Stimulated activated CD4-positive, alpha-beta T cell treated with anti-CD3 and anti-CD28 coated beads, Interleukin-2, amount 100 ng/mL, for 4 hours (primary cell): ENCODE data around the gene ISYNA1.
"Not testable (repeated sequence)": the region's sequence is repeated elsewhere in the genome, so short reads cannot be mapped to it uniquely, and the experiment has no call there.

Experiments used
- DNase-seq: peaks from one replicate; pipeline ENCODE4 v3.0.0-alpha.2; 2020; ENCODE audit warnings: low read depth

Gene ISYNA1

DNA sequence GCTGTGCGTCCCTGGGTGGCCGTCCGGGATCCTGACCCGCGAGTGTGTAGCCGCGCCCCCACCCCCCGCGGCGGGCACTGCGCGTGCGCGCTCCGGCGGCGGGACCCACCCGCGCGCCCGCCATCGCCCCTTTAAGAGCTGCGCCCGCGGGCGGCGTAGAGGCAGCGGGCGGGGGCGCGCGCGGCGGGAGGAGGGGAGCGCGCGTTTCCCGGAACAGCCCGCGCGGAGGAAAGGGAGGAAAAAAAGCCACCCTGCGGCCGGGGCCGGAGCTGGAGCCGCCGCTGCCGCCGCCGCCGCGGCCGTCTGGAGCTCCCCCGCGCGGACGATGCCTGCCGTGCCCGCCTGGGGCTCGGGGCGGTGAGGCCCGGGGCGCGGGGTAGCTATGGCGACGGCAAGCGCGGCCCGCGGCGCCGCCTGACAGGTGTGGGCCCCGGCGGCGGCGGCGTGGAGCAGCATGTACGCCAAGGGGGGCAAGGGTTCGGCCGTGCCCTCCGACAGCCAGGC is 18.7 kb downstream of the ISYNA1 start, which contains the start of gene SSBP4:
Gene SSBP4 (plus strand): TSS at position 204 of the 504 bp plus-strand sequence. CDS start 251 bp downstream, at position 455.
- peak; percentile 43 for DNase-seq

DNA sequence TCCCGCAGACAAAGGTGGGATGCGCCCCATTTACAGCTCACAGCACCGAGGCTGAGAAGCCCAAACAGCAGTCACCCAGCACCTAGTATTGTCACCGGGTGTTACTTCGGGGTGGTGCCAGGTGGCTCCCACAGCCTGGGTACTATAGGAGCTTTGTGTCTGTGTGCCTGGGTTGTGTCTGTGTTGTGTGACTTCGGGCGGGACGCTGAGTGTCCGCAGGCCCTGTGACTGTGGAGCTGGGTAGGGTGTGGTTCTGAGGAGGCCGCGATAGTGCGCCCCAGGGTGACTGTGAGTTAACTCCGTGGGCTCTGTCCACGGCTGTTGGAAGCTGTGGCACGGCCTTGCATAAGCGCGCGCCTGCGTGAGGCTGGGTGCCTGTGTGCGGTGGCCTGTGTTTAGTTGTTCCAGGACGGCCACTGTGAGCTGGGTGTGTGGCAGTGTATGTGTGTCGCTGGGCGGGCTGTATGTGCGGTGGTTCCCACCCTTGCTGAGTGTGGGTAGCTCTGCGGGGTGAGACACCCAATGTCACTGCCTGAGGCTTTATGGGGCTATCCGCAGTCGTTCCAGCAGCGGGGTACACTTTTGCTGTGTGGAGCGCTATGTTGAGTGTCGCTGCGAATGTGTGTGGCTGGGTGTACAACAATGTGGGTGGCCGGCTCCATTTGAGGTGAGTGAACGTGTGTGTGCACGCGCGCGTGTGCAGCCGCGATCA is 19.3 kb downstream of the ISYNA1 start:
- no peak for DNase-seq

DNA sequence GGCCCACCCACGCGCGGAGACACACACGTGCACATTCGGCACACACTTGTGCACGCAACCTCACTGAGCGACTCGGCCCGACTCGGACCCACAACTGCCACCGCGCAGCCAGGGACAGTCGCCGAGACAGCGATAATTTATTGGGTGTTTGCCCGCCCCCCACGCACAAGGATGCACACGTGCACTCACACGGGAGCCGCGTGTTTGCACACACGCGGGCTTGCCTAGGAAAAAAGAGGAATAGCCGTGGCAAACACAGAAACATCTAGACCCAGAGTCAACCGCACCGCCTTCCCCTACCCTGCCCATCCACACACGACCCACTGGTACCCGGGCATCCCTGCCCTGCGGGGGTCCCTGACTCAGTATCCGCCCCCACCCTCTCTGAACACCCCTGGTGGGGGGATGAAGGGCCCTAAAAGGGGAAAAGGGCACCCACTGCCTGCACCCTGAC is 19.9 kb downstream of the ISYNA1 start:
- DNase-seq, result peak; percentile 33

DNA sequence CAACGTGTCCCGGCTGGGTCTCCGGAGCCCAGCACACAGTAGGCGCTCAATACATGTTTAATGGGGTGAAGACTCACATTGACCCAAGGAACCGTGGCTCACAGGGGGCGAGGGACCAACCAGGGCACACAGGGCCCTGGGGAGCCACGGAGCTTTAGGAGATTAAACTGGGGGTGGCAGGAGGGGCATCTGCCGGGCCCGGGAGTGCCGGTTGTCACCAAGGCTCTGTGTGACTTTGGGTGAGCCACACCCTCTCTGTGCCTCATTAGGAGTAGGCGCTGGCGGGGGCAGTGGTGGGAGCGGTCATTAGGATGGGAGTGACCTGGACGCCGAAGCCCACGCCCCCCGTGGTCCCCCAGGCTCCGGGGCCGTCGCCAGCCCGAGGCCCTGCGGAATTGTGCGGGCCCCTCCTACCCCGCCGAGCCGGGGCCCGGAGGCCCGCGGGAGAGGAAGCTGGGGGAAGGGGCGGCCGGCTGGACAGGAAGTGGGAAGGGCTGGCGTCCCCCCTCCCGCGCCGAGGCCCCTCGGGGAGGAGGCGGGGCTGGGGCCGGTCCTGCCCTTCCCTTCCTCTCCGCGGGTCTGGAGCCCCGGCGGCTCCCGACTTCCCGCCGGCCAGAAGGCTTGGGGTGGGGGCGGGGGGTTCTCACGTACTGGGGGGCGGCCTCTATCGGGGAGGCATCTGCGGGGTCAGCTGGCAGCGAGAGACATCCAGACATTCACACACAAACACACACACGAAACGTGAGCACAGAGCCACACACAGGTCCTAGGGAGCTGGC is 20.5 kb downstream of the ISYNA1 start:
- no peak for DNase-seq

DNA sequence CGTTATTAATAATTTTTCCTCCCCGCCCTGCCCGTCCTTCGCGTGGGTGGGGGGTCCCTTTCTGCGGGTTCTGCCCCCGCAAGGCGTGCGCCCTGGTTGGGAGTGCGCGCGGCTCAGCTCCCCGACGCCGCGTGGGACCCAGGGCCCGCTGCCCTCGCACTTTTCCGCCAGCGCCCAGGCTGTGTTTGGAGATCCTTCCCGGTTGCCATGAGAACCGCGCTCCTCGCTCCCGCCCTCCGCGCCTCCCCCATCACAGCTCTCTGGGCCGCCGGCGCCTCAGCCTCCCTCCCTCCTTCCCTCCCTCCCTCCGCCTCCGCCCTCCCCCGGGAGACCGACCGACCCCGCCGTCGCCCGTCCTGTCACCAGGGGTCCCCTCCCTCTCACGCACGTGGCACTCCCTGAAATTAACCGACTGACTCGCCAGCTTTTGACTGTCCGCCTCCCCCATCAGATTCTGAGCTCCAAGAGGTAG is 21.1 kb downstream of the ISYNA1 start:
- DNase-seq, result peak; percentile 57

DNA sequence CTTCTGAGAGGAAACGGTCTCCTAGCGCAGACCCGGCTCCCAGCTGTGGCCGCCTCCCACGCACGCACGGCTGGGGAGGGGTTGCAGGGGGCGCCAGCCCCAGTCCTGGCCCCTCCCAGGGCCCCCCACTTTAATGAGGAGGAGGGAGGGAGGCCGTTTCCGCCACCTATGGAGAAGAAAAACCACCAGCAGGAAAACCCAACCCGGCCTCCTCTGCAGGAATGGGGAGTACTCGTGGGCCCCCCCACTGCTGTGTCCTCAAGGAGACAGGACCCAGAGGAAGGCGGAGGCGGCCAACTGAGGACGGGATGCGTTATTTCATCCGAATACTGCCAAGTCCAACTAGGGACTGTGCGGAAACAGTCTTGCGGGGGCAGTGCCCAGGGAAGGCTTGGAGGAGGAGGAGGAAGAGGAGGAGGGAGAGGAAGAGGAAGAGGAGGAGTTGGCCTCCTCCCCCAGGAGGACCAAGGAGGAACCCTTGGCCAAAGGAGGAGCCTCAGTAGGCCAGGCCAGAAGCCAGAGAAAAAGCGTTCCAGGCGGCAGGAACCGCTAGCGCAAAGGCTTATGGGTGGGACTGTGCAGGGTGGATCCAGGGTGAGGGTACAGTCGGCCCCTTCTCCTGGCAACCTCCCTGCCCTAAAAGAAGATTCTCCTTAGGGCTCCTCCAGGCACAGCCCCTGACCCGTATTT is 22.6 kb downstream of the ISYNA1 start:
- no peak for DNase-seq

DNA sequence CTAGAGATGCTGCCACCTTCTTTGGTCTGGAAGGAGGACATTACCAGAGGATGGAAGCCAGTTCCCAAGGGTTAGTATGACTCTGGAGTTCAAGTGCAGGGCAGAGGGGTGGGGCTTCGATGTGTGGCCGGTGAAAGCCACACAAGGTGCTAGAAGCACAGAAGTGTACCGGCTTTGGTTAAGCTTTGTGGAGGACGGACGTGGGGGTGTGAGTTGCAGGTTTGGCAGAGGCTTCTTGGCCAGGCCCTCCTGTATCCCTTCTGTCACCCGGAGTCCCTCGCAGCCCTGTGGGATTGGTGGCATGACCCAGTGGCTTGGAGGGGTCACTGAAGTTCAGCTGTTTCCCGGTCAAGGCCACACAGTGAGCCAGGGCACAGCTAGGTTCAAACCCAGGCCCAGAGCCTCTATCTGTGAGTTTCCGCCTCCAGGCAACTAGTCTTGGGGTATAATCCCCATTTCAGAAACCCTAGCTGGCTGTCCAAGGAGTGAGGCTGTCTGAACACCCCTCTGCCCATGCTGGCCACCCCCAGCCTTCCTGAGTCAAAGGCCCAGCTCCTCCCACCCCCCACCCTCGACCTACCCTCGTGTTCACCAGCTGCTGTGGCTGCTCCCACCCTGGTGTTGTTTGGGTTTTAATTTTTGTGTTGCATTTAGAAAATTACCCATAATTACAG is 23.3 kb downstream of the ISYNA1 start:
- no peak for DNase-seq

DNA sequence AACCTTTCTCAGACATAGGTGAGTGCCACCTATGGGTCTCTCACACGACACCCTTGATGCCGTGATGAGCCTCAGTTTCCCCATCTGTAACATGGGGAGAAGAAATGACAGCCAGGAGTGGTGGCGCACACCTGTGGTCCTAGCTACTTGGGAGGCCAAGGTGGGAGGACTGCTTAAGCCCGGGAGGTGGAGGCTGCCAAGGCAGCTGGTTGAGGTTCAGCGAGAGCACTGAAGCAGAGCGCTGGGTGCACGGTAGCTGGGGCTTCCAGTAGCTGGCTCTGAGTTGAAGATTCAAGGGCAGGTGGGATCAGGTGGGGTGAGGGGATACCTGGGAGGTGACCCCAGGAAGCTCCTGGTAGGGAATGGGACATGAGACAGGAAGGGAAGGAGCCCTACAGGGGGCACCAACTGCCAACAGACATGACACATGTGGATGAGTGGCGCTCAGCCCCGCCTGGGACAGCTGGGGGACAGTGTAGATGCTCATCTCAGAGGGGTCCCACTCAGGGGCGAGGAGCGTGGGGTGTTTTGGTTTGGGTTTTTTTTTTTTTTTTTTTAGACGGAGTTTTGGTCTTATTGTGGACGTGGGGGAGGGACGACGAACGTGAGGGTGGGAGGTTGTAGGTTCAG is 25.2 kb downstream of the ISYNA1 start:
- DNase-seq, result no peak

DNA sequence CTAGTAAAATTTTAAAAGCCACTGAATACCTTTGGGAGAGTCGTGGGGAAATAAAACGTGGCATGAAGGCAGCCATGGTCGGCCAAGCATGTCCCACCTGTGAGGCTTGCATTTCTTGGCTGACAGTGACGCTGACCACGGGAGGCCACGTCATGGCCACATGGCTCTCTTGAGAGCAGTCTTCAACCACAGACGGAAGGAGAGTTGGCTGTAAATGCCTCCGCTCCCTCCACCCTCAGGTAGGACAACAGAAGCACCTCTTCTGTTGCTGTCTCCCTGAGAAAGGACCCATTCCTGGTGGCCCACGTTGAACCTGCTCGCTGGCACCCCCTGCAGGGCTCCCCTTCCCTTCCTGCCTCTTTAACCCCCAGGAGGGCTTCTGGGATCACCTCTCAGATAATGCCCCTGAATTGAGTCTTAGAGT is 29.9 kb downstream of the ISYNA1 start:
- no peak for DNase-seq

DNA sequence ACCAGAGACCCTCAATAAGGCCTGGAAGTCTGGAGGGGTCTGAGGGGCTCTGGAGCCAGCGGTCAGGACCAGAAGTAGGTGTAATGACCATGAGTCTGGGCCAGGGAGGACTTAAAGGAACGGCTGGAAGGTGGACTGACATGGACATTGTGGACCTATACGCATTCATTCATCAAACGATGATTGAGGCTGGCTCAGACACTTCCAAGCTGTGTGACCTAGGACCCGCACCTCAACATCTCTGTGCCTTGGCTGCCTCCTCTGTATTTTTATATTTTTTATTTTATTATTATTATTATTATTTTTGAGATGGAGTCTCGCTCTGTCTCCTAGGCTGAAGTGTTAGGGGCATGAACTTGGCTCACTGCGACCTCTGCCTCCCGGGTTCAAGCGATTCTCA is 31.2 kb downstream of the ISYNA1 start:
- DNase-seq, result no peak

DNA sequence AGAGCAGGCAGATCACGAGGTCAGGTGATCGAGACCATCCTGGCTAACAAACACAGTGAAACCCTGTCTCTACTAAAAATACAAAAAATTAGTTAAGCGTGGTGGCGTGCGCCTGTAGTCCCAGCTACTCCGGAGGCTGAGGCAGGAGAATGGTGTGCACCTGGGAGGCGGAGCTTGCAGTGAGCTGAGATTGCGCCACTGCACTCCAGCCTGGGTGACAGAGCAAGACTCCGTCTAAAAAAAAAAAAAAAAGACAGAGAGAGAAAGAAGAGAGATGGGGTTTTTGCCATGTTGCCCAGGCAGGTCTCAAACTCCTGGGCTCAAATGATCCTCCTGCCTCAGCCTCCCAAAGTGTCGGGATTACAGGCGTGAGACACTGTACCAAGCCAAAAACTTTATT is 32.2 kb downstream of the ISYNA1 start:
- not testable (repeated sequence) for DNase-seq

DNA sequence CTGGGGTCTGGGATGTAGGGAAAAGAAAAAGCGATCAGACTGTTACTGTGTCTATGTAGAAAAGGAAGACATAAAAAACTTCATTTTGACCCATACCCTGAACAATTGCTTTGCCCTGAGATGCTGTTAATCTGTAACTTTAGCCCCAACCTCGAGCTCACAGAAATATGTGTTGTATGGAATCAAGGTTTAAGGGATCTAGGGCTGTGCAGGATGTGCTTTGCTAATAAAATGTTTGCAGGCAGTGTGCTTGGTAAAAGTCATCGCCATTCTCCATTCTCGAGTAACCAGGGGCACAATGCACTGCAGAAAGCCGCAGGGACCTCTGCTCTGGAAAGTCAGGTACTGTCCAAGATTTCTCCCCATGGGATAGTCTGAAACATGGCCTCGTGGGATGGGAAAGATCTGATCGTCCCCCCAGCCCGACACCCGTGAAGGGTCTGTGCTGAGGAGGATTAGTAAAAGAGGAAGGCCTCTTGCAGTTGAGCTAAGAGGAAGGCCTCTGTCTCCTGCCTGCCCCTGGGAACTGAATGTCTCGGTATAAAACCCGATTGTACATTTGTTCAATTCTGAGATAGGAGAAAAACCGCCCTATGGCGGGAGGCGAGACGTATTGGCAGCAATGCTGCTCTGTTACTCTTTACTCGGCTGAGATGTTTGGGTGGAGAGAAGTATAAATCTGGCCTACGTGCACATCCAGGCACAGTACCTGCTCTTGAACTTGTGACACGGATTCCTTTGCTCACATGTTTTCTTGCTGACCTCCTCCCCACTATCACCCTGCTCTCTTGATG is 35.3 kb downstream of the ISYNA1 start:
- not testable (repeated sequence) for DNase-seq

DNA sequence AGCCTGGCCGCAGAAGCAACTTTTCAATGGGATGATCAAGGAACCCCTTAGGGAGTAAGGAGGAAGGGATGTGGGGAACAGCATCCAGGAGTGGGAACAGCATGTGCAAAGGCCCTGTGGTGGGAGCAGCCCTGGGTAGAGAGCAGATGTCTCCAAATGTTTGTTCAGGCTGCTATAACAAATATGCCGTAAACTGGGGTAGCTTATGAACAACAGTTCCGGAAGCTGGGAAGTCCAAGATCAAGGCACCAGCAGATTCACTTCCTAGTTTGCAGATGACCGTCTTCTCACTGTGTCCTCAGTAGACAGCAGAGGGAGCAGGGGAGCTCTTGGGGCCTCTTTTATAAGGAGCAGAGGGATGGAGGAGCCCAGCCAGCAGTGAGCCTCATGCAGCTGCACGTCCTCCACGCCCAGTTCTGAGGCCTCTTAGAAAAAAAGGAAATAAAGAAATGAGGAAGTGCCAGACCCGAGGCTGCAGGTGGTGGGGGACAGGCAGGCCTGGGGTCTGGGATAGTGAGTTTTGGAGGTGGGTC is 36.3 kb downstream of the ISYNA1 start:
- DNase-seq, result no peak

DNA sequence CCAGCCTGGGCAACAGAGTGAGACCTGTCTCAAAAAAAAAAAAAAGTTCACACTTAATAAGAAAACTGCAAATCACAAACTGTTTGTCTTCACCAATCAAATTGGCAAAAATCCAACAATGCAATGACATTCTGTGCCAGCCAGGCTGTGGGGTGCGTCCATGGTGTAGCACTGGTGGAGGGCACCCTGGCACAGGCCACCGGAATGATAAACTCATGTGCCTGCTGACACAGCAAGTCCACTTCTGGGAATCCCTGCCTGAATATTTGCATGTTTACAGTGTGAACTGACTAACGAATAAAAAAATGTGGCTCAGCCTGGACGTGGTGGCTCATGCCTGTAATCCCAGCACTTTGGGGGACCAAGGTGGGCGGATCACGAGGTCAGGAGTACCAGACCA is 38.9 kb downstream of the ISYNA1 start:
- no peak for DNase-seq

DNA sequence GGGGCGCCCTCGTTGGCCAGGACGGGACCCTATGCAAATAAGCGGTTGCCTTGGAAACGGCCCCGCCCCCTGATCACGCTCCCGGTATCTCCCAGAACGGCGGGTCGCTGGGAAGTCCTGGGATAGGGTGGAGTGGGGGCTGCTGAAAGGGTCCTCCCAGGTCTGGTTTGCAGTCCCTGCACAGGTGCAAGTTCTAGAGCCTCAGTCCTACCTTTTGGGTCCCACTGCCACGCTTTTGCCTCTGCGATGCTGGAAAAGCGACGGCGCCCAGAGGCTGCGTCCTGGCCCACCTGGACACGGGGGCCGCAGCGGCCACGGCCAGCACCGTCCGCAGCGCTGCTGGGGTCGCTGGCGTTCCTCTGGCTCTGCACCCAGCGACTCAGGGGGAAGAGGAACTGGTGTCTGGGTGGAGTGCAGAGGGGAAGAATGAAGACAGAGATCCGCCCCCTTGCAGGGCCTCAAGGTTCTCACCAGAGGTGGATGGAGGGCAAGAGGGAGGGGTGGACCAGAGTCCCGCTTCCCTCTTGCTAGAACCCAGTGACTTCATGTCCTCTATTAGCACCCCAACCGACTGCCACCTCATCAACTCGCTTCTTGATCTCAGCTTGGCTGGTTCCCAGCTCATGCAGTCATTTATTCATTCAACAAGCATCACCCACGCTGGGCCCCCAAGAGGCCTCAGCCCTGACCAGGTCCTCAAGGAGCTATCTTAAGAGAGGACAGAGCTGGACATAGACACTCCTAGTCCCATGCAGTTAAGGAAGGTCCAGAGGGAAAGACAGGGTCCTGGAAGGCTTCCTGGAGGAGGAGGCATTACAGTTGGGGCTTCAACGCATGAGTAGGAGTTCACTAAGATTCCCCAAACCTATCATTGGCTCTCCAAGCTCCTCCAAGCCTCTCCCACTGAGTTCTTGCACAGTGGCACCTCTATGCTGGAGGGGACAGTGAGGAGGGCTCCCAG is 40.4 kb downstream of the ISYNA1 start, which contains the start of gene LRRC25:
Gene LRRC25 (minus strand): TSS at position 381 of the 961 bp plus-strand sequence. CDS start 659 bp downstream, outside the sequence.
- DNase-seq, result no peak

DNA sequence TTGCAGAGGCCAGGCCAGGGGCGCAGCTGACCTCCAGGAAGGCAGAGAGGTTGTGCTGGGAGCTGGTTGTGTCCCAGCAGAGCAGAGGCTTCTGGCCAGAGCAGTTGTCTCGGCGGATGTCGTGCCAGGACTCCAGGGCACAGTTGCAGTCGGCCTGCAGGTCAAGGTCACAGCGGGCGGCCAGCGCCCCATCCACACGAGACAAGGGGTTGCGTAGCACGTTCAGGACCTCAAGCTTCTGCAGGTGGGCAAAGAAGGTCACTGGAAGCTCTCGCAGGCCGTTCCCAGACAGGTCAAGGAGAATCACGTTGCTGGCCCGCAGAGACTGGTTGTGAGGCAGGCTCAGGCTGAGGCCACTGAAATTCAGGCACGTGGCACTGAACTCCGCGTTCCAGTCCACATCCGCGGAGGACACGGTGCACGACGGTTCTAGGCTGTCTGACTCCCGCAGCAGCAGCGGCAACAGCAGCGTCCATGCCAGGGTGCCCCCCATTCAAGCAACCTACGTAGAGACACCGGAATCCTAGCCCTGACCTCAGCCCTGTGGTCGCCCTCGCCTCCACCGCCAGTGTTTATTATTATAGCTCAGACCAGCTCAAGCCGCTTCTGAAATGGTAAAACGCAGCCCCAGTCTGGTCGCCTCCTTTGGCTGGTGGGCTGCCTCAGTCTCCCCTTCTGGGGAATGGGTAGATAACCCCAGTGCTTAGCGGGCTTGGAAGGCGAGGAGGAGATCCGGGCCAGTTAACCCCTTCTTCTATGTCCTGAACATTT is 41.3 kb downstream of the ISYNA1 start:
- DNase-seq, result no peak

DNA sequence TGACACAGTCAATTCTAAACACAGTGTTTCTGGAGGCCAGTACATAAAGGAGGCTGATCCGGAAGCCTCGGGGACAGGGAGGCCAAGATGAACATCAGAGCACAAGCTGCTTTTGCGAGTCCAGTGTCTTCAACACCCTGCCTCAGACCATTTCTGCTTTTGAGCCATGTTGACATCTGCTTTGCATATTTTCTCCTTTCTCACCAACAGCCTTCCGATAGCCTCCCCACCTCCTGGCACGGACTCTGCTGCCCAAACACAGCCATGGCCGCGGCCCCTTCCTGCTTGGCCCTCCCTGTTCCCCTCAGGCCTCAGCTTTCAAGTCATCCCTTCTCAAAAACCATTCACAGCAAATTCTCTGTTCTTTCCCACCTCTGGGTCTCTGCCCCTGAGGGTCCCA is 44.1 kb downstream of the ISYNA1 start:
- DNase-seq, result no peak

DNA sequence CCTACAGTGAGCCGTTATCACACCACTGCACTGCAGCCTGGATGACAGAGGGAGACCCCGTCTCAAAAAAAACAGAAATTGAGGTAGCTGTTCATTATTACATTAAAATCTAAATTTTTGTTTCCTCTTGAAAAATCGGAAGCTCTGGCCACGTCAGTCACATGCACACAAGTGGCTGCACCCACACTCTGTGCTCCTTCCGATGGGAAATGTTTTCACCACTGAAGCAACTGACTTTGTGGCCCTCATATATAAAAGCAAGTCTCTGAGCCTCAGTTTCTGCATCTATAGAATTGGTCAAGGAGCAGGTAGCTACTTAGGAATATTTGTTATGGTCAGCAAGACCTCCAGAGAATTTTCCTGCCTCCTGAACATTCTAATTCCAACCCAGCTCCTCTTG is 45.0 kb downstream of the ISYNA1 start:
- no peak for DNase-seq
